T follicular helper cell (primary cell): Measurements from ENCODE around the gene PTPRN2.

Source experiments
- DNase-seq: peaks from one replicate; pipeline ENCODE4 v3.0.0-alpha.2; 2020; ENCODE audit warnings: low read depth

Gene PTPRN2

DNA sequence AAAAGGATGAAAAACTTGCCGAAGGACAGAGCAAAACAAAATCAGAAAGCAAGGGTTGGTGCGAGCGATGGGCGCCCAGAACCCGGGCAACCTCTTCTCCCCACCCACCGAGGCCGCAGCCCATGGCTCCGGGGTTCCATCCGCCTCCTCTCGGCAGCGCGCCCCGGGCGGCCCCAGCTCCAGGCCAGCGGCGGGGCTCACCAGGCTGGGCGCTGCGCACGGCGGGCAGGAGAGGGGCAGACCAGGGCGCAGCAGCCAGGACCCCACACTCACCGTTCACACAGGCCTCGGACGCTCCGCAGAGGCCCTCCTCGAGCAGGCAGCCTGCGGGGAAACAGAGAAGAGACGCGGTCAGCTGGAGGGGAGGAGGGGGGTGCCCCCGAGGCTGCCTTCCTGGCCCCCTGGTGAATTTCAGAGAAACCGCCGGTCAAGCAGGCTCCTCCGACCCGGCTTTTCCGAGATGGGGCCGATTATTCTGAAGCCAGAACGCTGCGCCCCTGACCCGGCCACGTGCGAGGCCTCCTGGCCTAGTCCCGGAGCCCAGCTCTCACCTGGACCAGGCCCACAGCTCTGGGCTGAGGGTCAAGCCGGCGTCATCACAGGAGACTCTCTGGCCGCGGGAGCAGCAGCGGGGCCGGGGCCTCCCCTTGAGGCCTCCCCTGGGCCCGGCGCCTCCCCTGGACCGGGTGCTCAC, 98.0 kb downstream of the PTPRN2 start:
- DNase-seq: no peak

DNA sequence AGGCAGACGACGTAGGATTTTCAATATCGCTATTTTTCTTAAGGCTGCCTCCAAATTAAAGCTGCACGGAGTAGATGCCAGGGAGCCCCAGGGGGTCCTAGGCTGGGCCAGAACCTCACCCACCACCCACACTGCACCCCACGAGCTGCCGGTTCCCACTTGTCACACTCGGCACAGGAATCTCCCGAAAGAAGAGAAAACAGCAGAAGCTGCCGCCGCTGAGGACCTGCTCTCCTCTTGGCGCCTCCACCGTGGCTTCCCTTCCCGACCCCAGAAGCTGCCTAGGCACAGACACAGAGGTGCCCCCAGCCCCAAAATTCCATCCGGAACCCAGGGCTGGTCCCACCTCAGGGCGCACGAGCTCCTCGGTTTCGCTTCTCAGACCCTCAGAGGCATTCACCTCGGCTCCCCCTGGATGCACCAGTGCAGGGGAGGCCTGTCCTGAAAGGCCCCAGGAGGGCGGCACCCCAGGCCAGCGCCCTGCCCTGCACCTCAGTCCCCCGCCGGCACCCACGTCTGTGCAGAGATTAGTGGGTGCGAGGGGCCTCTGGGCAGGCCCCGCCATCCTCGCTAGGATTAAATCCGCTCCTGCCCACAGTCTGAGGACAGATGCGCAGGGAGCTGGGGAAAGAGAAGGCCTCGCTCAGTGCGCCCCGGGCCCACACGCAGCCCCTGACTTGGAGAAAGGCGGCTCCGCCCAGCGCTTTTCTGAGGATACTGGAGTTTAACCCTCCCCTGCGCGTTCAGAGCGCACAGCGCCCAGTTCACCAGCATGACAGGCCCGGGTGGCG, 99.2 kb downstream of the PTPRN2 start:
- no peak for DNase-seq

DNA sequence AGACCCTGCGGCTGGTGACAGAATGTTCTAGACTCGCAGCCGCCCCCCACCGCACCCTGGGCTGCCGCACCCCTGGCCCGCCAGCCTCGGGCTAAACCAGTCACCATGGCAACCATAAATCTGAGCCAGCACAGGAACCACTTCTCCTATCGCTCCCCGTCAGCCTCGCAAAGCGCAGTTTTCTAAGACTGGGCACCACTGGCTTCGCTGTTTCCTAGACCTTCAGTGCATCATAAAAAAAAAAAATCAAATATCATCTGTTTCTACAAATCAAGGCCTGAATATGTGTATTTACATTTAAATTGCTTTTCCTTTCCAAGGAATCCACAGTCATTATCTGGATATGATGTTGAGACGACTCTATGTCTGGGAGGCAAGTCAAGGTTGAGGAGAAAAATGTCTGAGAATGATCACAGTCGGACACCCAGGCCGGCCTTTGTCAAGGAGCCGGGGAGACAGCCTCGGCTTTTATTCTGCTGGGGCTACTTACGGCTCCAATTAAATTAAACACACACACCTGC, 99.9 kb downstream of the PTPRN2 start:
- no peak for DNase-seq

DNA sequence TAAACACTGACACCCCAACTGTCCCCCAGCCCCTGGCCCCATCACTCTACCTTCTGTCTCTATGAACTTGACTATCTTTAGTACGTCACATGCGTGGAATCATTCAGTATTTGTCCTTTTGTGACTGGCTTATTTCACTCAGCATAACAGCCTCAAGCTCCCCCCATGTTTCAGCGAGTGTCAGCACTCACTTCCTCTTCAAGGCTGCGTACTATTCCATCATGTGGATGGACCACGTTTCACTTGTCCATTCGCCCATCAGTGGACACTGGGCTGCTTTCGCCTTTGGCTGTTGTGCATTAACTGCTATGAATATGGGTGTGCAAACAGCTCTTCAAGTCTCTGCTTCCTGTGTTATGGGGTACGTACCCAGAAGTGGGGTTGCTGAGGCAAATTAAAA, 100.7 kb downstream of the PTPRN2 start:
- no peak for DNase-seq

DNA sequence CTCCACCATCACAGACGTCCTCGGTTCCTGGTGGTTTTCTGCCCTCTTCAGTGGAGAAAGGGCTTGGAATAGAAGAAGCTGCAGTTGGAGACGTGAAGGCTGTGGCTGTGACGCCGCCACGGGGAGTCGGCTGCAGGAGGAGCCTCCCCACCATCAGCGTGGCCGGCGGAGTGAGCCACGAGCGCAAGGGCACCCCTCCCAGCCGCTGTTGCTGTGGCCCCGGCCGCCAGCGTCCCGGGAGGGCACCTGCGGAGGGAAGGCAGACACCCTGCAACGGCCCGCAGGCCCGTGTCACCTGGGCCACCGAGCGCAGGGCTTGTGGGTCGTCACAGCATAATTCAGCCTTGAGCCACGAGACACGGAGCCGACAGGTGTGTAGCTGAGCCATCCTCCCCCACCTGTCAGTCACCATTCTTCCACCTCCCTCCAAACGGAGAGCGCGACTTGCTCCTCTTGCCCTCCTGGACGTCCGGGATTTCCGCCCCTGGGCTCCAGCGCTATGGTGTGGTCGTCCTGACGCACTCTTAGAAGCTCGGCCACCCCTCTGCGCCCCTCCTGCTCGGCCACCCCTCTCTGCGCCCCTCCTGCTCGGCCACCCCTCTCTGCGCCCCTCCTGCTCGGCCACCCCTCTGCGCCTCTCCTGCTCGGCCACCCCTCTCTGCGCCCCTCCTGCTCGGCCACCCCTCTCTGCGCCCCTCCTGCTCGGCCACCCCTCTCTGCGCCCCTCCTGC, 102.7 kb downstream of the PTPRN2 start:
- DNase-seq: no peak

DNA sequence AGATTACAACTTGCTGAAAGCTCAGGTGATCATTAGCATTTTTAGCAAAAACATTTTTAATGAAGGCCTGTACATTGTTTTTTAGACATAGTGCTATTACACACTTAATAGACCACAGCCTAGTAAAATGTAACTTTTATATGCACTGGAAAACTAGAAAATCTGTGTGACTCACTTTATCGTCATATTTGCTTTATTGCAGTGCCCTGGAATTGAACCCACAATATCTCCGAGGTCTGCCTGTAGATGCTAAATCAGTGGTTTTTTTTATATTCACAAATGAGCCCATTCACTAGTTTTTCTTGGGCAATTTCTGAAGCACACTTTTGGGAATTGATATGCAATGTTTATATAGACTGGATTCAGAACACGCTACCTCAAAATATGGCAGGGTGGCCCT, 105.1 kb downstream of the PTPRN2 start:
- DNase-seq: no peak

DNA sequence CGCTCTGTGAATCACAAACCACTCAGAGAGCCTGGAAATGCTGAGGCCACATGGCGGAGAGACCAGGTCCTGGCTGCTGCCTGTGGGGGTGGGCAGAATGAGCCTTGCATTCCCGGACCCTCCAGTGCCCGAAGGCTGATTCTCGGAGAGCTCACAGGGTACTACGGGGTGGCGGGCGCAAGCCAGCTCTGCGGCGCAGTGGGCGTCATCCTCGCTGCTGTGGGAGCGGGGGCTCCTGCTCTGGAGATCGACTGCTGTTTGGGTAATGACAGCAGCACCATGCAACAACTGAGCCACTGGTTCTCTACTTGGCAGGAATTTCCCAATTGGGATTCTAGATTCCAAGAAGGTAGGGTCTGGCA, 108.0 kb downstream of the PTPRN2 start:
- DNase-seq: no peak

DNA sequence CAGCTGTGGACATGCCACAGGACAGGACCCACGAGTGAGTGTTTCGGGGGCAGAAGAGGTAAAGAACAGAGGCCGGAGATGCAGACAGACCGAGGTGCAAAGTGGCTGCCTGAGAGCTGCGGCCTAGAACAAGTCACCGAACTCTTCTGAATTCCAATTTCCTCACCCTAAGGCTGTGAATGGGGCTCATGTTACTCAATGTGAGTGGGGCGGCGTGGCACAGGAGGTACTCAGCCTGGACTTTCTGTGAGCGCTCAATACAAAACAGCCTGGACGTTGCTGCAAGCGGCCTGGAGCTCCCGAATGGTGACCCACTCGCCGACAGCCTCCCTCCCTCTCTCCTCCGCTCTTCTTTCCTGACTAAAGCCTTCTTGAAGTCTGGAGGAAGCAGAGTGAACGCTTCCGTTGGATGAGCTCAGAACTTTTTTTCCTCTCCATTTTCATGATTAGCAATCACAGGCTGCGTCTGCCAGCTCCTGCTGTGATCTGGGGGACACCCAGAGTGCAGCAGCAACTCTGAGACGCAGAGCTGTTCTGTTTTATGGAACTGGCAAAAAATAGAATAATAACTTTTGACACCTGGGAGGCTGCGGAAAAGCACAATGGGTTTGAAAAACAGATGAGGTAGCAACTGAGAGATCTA, 108.5 kb downstream of the PTPRN2 start:
- no peak for DNase-seq

DNA sequence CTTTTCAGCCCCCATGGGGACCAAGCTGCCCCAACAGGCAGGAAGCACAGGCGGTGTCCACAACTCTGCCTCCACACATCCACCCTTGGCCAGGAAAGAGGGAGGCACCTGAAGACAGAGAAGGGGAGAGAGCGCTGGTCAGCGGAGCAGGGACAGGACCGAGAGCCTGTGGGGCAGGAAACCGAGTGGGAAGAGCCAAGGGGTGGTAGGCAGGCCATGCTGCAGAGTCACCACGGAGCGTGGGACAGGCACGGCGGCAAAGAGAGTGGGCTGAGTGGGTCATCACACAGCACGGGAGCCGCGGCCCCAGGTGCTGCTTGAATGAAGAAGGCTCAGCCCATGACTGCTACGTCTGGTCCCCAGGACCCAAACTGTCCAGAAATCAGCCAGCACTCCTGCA, 109.8 kb downstream of the PTPRN2 start:
- no peak for DNase-seq

DNA sequence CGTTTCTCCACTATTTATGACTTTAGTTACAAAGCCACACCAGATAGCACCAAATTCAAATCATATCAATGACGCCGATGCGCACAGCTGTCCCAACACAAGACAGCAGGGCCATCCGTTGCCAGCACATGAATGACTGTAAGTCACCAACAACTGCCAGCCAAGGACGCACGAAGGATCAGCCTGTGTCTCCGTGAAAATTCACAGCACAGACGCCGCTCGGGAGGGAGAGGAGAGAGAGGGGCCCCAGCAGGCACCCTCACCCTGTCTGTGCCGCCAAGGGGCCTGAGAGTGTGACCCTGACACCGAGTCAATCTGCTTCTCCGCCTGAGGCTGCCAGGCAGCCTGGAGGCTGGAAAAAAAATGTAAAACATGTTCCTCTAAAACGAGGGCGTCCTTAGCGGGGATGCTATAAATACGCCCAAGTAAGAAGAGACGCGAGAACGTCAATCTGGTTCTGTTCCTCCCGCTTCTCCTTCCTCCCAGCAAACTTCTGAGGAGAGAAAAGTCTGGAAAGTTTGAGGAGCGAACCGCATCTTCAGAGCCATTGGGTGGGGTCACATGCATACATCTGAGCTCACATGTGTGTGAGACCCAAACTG, 111.2 kb downstream of the PTPRN2 start:
- DNase-seq: no peak

DNA sequence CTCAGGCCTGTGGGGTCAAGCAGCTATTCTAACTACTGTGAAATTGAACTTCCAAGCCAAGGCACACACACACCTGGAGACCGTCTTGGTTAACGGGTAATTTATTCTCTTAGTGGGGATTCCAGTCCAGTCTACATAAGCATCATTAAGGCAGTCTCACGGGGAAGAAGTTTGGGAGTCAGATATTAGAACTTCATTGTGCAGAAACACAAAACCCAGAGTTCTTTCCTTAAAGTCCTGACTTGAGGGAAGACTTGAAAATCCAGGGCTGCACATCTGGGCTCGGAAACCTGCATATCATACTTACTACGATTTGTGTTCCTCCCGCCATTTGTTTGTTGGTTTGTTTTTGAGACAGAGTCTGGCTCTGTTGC, 112.0 kb downstream of the PTPRN2 start:
- DNase-seq: no peak

DNA sequence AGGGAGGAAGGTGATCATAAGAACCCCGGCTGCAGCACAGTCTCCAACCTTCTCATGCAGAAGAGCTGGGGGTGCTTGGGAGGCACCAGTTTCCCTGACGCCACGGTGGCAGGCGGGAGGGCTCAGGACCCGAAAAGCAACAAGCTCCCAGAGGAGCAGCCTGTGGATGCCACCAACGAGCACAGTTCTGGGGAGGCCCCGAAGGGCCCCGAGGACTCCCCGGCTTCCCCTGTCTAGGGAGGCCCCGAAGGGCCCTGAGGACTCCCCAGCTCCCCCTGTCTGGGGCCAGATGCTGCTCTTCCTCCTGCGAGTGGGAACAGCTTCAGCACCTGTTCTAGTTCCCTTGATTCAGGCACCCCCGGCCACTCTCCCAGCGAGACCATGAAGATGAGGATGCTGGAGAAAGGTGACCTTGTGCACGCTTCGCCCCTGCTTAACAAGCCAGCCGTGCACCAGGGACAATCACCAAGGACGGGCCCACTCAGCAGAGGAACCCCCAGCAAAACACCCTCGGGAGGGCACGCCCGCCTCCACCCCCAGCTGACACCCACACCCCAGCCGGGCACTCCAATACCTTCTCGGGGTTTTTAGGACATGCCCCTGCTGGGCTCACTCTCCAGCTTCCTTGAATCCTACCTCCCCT, 112.5 kb downstream of the PTPRN2 start:
- no peak for DNase-seq

DNA sequence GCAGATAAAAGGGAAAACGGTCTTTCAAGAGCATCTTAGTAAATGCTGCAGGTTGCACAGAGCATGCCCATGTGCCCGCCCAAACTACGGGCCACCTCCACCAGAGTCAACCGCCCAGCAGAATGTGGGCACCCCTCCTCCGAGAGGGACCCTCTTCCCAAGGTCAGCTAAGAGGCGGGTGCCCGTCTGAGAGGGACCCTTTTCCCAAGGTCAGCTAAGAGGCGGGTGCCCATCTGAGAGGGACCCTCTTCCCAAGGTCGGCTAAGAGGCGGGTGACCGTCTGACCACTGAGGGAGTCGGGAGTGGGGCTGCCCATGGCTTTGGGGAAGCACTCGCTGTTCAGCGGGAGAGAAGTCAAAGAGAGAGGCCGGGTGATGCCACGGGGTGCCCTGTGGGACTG, 113.1 kb downstream of the PTPRN2 start:
- DNase-seq: no peak

DNA sequence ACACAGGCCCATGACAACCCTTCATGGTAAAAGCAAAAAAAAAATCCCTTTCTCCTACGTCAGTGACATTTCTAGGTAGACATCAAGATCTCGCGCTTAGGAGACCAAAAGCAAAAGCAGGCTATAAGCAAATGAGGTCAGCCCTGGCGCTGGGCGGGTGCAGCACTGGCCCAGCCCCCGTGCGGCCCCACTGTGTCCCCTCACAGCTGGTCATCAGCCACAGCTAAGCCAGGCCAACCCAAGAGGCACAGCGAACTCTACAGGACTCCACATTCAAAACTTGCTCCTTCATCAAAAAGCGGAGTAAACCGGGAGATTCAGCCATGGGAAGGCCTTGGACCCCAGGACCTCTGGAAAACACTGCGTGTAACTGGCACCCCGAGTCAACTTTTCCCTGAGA, 113.7 kb downstream of the PTPRN2 start:
- DNase-seq: no peak

DNA sequence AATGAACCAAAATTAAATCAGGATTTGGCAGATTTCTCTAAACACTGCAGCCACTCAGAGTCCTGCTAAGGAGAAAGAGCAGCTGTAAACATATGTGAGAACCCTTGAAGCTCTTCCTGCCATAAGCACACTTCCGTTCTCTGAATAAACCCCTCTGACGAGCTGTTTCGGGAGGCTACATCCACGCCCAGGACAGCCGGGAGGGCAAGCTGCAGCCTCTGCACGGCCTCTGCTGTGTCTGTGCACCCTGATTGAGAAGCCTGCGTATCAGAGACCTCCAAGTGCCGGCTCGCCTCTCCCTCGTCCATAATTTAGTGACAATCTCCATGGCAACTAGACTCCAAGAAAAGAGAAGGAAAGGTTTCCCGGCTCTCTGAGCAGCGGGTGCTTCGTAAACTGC, 114.4 kb downstream of the PTPRN2 start:
- DNase-seq: no peak

DNA sequence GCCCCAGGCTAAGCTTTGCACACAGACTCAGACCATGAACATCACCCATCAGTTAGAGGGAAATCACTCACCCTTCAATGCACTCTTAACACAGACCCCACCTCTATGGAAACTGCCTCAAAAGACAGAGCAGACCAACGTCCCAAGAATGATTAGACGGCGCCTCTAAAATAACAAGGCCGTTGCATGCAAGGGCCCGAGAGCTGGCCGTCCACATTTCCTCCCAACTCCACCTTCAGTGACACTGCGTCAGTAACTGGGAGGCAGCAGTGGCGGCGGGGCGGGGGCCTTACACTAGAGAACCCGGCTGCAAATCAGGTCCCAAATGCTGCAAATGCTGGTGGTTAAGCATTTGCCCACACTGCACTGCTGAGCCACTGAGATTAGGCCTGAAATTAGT, 115.0 kb downstream of the PTPRN2 start:
- no peak for DNase-seq

DNA sequence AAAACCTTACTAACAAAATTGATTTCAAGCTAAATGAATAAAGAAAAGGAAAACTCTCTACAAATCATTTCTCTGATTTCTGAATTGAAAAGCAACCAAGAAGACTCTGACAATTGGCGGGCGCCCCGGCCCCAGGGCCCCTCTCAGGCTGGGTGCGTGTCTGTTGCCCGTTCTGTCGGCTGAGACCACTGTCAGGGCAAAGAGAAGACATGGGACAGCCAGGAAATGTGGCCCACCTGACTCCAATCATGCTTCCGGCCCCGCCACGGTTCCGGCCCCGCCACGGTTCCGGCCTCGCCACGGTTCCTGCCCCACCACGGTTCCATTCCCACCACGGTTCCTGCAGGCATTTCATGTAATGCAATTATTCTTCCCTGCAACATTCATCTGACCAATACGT, 115.9 kb downstream of the PTPRN2 start:
- DNase-seq: no peak

DNA sequence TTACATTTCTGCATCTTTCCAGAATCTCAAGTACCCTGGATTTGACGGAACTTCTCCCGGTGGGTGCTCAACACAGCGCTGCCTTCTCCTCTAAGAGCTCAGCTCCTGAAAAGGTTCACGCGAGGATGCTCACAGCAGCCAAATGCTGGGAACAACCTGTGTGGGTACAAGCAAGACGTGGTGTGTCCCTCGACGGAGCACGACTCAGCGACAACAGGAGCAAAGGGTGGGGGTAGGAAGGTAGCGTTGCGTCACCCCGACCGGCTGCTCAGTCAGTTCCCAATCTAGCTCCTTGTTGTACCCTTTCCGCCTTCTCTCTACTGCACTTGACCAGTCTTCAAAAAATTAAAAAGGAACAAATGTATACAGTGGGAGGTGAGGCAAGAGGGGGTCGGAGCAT, 117.3 kb downstream of the PTPRN2 start:
- no peak for DNase-seq

DNA sequence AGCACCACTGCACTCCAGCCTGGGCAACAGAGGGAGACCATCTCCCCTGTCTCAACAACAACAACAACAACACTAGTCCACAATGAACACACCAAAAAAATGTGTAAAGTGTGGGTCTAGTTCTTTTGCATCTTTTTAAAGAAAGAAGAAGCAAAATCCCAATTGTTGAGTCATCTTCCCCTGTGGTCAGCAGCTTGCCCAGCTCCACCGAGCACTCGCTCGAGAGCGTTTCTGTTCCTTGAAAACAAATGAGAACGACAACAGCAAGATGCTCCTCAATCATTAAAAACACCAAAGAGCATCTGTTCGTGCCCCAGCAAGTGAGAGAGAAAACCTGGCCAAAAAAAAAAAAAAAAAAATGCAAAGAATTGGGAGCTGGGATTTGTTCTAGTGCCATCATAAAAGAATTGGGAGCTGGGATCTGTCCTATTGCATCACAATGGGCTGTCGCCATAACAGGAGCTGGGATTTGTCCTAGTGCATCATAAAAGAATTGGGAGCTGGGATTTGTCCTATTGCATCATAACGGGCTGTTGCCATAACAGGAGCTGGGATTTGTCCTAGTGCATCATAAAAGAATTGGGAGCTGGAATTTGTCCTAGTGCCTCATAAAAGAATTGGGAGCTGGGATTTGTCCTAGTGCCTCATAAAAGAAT, 118.1 kb downstream of the PTPRN2 start:
- no peak for DNase-seq

DNA sequence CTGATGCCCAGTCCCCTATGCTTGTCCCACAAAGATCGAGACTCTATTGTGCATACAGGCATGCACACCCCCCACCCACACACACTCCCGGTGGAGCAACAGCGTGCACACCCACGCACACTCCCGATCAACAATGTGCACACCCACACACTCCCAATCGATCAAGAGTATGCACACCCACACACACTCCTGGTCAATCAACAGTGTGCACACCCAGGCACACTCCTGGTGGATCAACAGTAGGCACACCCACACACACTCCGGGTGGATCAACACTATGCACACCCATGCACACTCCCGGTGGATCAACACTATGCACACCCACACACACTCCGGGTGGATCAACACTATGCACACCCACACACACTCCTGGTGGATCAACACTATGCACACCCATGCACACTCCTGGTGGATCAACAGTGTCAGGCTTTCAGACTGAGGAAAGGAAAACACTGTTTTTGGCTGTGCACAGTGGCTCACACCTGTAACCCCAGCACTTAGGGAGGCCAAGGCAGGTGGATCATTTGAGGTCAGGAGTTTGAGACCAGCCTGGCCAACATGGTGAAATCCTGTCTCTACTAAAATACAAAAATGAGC, 118.8 kb downstream of the PTPRN2 start:
- no peak for DNase-seq

DNA sequence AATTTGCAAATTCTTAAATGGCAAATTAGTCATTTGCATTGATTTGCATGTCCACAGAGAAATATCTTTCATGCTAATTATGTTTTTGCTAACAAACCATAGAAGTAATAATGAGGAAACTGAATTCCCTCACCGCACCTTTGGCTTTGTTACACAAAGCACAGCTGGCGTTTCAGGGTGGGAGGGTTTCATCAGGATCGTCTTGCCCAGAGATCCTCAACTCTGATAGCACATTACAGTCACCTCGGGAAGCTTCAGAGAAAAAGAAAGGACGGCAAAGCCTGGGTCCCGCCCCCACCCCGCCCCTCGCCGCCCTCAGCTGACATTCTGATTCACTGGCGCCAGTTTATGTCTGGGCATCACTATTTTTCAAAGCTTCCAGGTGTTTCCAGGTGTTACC, 119.4 kb downstream of the PTPRN2 start:
- DNase-seq: no peak
